ENCODE data around the gene AUTS2. TPM values are rescaled to one million over a fixed set of nuclear protein-coding genes. Genes with fewer than 3 reads are reported as not detected.

AUTS2 gene
- total RNA-seq, 1 experiment from 2014 or later = 256 TPM

DNA sequence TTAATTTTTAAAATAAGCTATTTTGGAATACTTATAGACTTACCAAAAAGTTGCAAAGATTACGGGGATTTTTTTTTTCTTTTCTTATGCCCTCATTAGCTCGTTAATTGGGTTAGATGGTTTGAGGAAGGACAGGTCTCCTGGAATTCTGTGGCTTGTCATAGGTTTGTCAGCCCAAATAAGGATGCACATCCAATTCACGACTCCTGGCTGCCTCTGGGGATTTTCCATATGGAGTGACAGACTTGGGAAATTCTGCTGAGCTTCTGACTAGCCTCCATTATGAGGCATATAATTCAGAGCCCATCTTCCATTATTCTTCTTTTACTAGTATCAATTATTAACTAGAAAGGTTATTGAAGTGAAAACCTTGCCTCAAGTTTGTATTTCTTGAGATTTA is 102.1 kb downstream of the AUTS2 start:
- Histone ChIP-seq H2BK15ac (ENCODE audit: low read depth, low read length) (no peak overlapping the region), H3K4ac (ENCODE audit: low read depth, low read length) (no peak overlapping the region), H3K79me1 (ENCODE audit: insufficient read depth, low read depth, low read length, poor library complexity, severe bottlenecking) (no peaks in the 10 kb centered on the region), H2AK5ac (ENCODE audit: insufficient read length, low read length) (no peak overlapping the region), H2BK5ac (ENCODE audit: insufficient read length, low read length) (no peak overlapping the region), H3K4me1 (ENCODE audit: insufficient read depth, low read length) (no peaks in the 10 kb centered on the region), H4K5ac (ENCODE audit: insufficient read length, low read depth, low read length) (no peak overlapping the region), H3K14ac (ENCODE audit: insufficient read depth, low read length) (no peak overlapping the region), H3K4me2 (ENCODE audit: insufficient read depth, insufficient read length, low read length) (no peak overlapping the region), H2BK120ac (ENCODE audit: low read depth, low read length, poor library complexity, severe bottlenecking) (no peak overlapping the region), H2BK12ac (ENCODE audit: insufficient read length, low read depth, low read length) (no peak overlapping the region), H2AFZ (ENCODE audit: low read length) (no peak overlapping the region), H3K27me3 (ENCODE audit: insufficient read depth, low read length) (no peaks in the 10 kb centered on the region), H3K18ac (ENCODE audit: insufficient read length, low read depth, low read length) (no peak overlapping the region), H3K23me2 (ENCODE audit: insufficient read length, low read depth, low read length, poor library complexity, severe bottlenecking) (no peaks in the 10 kb centered on the region), H3K9me3 (ENCODE audit: control insufficient read depth, low read depth, low read length) (no peaks in the 10 kb centered on the region), H4K91ac (ENCODE audit: insufficient read length, low read depth, low read length) (no peak overlapping the region), H4K8ac (replicated peaks; ENCODE audit: insufficient read length, low read depth, low read length) (no peak overlapping the region), H3K79me2 (ENCODE audit: insufficient read depth, low read length) (no peaks in the 10 kb centered on the region), H3T11ph (ENCODE audit: low read length) (no peak overlapping the region), H3K9ac (ENCODE audit: extremely low read depth, insufficient read length, low read length) (no peak overlapping the region), H2BK20ac (ENCODE audit: low read depth, low read length, poor library complexity, severe bottlenecking) (no peak overlapping the region), H3K56ac (ENCODE audit: insufficient read length, low read depth, low read length) (no peak overlapping the region), H4K20me1 (ENCODE audit: control insufficient read depth, insufficient read depth, insufficient read length) (no peaks in the 10 kb centered on the region), H3K27ac (ENCODE audit: insufficient read length, low read depth, low read length) (no peak overlapping the region), H3K23ac (ENCODE audit: insufficient read length, low read depth, low read length) (no peak overlapping the region)
- H3K36me3 Mint-ChIP-seq (ENCODE audit: insufficient read depth in 1 of 3, low read depth in 3 of 3) = no peaks in the 10 kb centered on the region
- no peaks in the 10 kb centered on the region; the same call in 1 of the 2 replicates for H3K27me3 Mint-ChIP-seq (ENCODE audit: low read depth)
- no CpG with 5 or more reads among the region's 3 CpGs for WGBS (ENCODE audit: extremely low coverage, insufficient read length, low lambda C conversion rate)
- H3K27ac Mint-ChIP-seq = no peak overlapping the region
- peaks cover 11 to 18% of the 10 kb centered on the region in 2 experiments for H3K4me1 Mint-ChIP-seq
- no peaks in the 10 kb centered on the region for H3K9me3 Mint-ChIP-seq
- TF ChIP-seq, protein P1, sequence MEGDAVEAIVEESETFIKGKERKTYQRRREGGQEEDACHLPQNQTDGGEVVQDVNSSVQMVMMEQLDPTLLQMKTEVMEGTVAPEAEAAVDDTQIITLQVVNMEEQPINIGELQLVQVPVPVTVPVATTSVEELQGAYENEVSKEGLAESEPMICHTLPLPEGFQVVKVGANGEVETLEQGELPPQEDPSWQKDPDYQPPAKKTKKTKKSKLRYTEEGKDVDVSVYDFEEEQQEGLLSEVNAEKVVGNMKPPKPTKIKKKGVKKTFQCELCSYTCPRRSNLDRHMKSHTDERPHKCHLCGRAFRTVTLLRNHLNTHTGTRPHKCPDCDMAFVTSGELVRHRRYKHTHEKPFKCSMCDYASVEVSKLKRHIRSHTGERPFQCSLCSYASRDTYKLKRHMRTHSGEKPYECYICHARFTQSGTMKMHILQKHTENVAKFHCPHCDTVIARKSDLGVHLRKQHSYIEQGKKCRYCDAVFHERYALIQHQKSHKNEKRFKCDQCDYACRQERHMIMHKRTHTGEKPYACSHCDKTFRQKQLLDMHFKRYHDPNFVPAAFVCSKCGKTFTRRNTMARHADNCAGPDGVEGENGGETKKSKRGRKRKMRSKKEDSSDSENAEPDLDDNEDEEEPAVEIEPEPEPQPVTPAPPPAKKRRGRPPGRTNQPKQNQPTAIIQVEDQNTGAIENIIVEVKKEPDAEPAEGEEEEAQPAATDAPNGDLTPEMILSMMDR (conservative IDR thresholded peaks at IDR 0.05) = no peak
- no peak overlapping the region for H3K4me3 Mint-ChIP-seq
- DNase-seq = no peak

Data from H9 (cell line).